ENCODE data around the gene MORC3. TPM values are rescaled to one million over a fixed set of nuclear protein-coding genes. Genes with fewer than 3 reads are reported as not detected.

The MORC3 gene
- total and polyA plus RNA-seq, 4 donors = 3.9 to 44.1 (median 14.1) TPM

- H3K36me3 ChIP-seq (ENCODE audit: control insufficient read depth in 4 of 4, insufficient read depth in 3 of 4, low read depth in 1 of 4, low read length in 3 of 4) = no peaks in the 10 kb centered on the region
- DNase-seq (ENCODE audit: low spot score) = no peak
- 98% methylated on average over 3 of the region's 3 CpGs for WGBS
These were observed 76.3 kb downstream of the MORC3 start for GRCh38 chr21:36396325-36396724.

GRCh38 chr21:36396971-36397370 lies 77.0 kb downstream of the MORC3 start:
- no peak for DNase-seq (ENCODE audit: low spot score)
- H3K4me1 ChIP-seq (ENCODE audit: control insufficient read depth in 4 of 4, insufficient read depth in 4 of 4, low read length in 3 of 4) = no peaks in the 10 kb centered on the region
- H3K27ac ChIP-seq (ENCODE audit: low read depth in 1 of 2, low read length in 2 of 2) = no peak overlapping the region
- 96% methylated on average over 4 of the region's 4 CpGs for WGBS
- no peaks in the 10 kb centered on the region for H3K27me3 ChIP-seq (ENCODE audit: control insufficient read depth in 4 of 4, insufficient read depth in 4 of 4, low read length in 3 of 4)
- H3K36me3 ChIP-seq (ENCODE audit: control insufficient read depth in 4 of 4, insufficient read depth in 3 of 4, low read depth in 1 of 4, low read length in 3 of 4) = no peaks in the 10 kb centered on the region
- H3K9ac ChIP-seq (ENCODE audit: low read depth in 1 of 2, low read length in 2 of 2) = no peak overlapping the region
- H3K9me3 ChIP-seq (ENCODE audit: control insufficient read depth in 4 of 4, low read length in 3 of 4) = no peaks in the 10 kb centered on the region
- no peak for TF ChIP-seq JUND (IDR thresholded peaks at IDR 0.05)
- TF ChIP-seq SP1 (IDR thresholded peaks at IDR 0.05) = no peak
- no peak for TF ChIP-seq REST (IDR thresholded peaks at IDR 0.05)
- no peak for TF ChIP-seq ATF3 (IDR thresholded peaks at IDR 0.05)
- TF ChIP-seq NR2F2 (IDR thresholded peaks at IDR 0.05) = no peak
- TF ChIP-seq FOXA2 (IDR thresholded peaks at IDR 0.05) = no peak
- no peak for TF ChIP-seq FOXA1 (IDR thresholded peaks at IDR 0.05)
- TF ChIP-seq YY1 (IDR thresholded peaks at IDR 0.05) = no peak
- no peak for TF ChIP-seq RAD21 (IDR thresholded peaks at IDR 0.05)
- no peak for TF ChIP-seq HNF4A (conservative IDR thresholded peaks at IDR 0.05)
- TF ChIP-seq MAX (IDR thresholded peaks at IDR 0.05) = no peak
- no peak for TF ChIP-seq GABPA (IDR thresholded peaks at IDR 0.05 in 1 of 2, conservative IDR thresholded peaks at IDR 0.05 in 1 of 2)
- H3K4me3 ChIP-seq (ENCODE audit: low read depth in 1 of 3, low read length in 3 of 3) = no peak overlapping the region

More at GRCh38 chr21:36396325-36396724, 76.3 kb downstream of the MORC3 start:
- Histone ChIP-seq H3K4me3 (ENCODE audit: low read depth in 1 of 3, low read length in 3 of 3) (no peak overlapping the region), H3K27me3 (ENCODE audit: control insufficient read depth in 4 of 4, insufficient read depth in 4 of 4, low read length in 3 of 4) (no peaks in the 10 kb centered on the region), H3K27ac (ENCODE audit: low read depth in 1 of 2, low read length in 2 of 2) (no peak overlapping the region), H3K4me1 (ENCODE audit: control insufficient read depth in 4 of 4, insufficient read depth in 4 of 4, low read length in 3 of 4) (no peaks in the 10 kb centered on the region), H3K9me3 (ENCODE audit: control insufficient read depth in 4 of 4, low read length in 3 of 4) (no peaks in the 10 kb centered on the region), H3K9ac (ENCODE audit: low read depth in 1 of 2, low read length in 2 of 2) (no peak overlapping the region)
- TF ChIP-seq RXRA (IDR thresholded peaks at IDR 0.05) (no peak), TAF1 (conservative IDR thresholded peaks at IDR 0.05) (no peak), CTCF (IDR thresholded peaks at IDR 0.05; ENCODE audit: low read depth, low read length, missing input control) (no peak), REST (IDR thresholded peaks at IDR 0.05) (no peak), HNF4A (conservative IDR thresholded peaks at IDR 0.05) (no peak), NR2F2 (IDR thresholded peaks at IDR 0.05) (no peak), SP1 (IDR thresholded peaks at IDR 0.05) (no peak), HNF4G (IDR thresholded peaks at IDR 0.05) (no peak), RAD21 (IDR thresholded peaks at IDR 0.05) (no peak)
